Posterior cingulate gyrus (tissue), 11 donors: Measurements from ENCODE around the gene TBC1D4.
"Not testable (repeated sequence)": the region's sequence is repeated elsewhere in the genome, so short reads cannot be mapped to it uniquely, and the experiment has no call there.

Experiments used
- DNase-seq, 10 donors: peaks; one replicate each; pipeline versions ENCODE4 v3.0.0 to v3.0.0-alpha.2; 2020 to 2021; ENCODE audit warnings: mixed read lengths in 3 of 10
- intact Hi-C: fragments of 100-400 bp; cut with DNase I; formaldehyde crosslinking; loops from one replicate; pipeline ENCODE4 v1.15.1; 2023

The TBC1D4 gene

DNA sequence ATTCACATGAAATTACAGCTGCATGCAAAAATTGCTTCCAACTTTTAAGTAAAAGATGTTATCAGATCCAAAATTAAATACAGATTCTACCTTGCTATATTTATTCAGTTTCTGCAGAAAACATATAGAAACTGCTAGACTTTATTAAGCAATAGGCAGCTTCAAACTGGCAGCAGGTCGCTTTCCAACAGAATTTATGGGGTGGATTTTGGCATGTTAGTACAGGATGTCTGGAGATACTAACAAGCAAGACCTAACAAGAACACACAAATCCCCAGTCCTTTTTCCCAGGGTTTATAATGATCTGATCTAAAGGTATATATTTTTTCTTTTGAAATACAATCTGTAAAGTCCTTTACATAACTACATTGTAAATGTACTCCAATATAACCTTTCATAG lies 27.5 kb downstream of the TBC1D4 start:
- DNase-seq: no peak
- intact Hi-C loops: no loop called here

DNA sequence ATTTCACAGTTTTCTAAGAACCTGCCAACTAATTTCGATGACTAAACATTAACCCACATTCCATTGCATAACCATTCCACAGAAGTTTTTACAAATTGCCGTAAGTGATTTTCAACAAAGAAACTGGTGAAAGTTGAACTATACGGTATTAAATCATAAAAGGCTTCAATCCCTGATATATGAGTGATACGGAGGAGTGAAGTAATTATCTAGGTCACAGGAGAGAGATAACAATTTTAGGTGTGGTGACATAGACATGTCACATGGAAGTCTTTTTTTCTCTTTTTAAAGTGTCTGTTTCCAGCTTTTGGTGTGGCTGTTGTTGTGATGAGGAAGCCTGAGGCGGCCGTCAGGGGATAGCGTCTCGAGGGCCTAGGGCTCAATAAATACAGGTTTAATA lies 29.4 kb downstream of the TBC1D4 start:
- DNase-seq: no peak
- intact Hi-C loops: no loop called here

DNA sequence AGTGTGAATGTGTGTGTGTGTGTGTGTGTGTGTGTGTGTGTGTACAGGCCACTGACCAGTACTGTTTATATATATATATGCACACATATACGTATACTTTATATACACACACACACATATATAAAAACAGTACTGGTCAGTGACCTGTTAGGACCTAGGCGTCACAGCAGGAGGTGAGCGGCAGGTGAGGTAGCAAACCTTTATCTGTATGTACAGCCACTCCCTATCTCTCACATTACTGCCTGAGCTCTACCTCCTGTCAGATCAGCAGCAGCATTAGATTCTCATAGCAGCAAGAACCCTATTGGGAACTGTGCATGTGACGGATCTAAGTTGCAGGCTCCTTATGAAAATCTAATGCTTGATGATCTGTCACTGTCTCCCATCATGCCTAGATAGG lies 34.5 kb downstream of the TBC1D4 start:
- intact Hi-C loops: no loop called here
- DNase-seq: no peak

DNA sequence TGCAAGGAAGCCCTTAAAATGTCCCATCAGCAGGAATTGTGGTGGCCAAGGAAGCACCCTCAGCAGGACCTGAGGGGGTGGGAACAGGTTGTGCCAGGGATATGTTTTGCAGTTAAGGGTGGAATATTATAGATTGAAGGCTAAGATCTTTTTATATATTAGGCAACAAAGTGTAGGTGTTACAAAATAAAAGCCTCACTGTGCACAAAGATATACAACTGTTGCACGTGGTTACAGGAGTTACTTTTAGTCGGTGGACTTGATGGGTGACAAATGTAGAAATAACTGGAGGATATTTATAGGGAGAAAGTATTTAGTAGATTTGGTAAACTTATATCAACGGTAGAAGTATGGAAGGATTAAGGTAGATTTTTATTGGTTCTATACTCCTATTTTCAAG lies 35.1 kb downstream of the TBC1D4 start:
- intact Hi-C loops: no loop called here
- no peak for DNase-seq

DNA sequence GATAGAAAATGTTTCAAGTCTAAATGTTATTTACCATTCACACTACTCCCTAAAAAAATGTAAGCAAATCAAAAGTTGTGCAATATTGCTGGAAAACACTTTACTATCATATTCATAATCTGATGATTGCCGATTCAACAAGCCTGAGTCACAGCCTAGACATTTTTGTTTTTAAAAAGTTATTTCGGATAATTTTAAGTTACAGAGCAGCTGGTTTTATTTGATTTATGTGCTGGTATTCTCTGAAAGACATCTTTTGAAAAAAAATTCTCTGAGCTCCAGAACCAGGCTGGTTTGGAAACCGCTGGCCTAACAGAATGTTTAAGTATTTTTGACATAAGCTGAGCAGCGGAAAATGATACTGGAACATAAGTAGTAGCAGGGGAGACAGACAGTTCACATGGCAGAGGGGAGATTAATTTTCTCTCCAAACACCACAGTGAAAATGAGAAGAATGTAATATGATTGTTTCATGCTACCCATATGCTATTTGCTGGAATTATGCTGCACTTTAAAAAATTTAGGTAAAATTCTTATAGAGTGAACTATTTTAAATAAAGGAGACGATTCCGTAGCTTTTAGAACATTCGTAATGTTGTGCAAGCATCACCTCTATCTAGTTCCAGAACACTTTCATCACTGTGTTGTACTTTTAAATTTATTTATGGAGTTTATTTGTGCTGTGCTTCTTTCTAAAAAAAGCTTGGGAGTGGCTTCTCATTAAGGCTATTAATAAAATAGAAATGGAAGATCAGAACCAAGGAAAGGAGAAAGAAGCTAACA lies 36.1 kb downstream of the TBC1D4 start:
- DNase-seq: no peak
- intact Hi-C loops: no loop called here

DNA sequence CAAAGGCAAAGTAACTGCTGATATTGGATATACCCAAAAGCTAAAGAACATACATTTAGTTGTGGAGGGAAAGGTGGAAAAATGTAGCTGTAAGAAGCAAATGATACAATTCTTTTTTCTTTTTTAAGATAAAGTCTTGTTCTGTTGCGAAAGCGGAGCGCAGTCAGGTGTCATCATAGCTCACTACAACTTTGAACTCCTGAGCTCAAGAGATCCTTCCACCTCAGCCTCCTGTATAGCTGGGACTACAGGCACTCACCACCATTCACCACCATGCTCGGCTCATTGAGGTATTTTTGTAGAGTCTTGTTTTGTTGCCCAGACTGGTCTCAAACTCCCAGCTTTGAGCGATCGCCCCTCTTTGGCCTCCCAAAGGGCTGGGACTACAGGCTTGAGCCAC lies 38.0 kb downstream of the TBC1D4 start:
- intact Hi-C loops: no loop called here

DNA sequence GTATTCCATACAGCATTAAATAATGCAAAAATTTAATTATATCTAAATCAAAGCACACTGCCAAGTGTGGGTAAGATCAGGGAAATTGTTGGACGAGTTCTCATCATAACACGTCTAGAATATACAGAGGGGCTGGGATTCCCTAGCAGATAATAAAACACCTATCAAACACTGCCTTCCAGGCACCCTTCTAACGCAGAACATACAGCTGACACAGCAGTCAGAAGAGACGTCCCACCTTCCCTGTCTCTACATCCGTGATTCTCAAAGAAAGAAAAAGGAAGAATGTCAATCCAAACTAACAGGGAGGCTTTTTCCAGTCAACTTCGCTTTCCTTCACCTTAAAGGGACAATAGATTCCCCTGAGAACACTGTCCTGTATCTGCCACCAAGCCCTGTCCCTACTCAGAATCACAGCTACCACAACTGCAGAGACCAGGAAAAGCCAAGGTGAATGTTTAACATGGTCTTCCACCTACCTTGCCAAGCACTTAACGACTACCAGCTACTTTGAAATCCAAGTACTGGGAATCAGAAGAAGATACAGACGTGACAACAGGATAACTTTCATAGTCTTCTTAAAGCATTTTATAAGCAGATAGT lies 38.5 kb downstream of the TBC1D4 start:
- DNase-seq: no peak
- intact Hi-C loops: no loop called here

More for the DNA sequence above, 38.0 kb downstream of the TBC1D4 start:
- DNase-seq: no peak

DNA sequence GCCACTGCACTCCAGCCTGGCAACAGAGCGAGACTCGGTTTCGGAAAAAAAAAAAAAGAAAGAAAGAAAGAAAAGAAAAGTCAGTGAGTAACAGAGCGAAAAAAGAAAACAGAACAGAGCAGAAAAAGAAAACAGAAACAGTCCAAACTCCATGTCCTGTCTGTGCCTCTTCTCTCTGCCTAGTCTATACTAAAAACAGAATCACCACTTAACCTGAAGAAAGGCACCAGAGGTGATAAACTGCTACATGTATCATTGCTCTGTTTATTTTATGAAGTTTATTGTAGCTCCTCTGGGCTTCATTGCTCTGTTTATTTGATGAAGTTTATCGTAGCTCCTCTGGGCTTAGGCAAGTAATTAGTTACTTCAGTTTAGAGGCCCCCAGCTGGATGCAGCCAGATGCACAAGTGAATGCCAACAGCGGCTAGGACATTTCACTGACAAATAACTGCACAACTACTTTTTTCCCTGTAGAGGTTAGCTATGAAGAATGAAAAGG lies 39.2 kb downstream of the TBC1D4 start:
- no peak for DNase-seq
- intact Hi-C loops: no loop called here

DNA sequence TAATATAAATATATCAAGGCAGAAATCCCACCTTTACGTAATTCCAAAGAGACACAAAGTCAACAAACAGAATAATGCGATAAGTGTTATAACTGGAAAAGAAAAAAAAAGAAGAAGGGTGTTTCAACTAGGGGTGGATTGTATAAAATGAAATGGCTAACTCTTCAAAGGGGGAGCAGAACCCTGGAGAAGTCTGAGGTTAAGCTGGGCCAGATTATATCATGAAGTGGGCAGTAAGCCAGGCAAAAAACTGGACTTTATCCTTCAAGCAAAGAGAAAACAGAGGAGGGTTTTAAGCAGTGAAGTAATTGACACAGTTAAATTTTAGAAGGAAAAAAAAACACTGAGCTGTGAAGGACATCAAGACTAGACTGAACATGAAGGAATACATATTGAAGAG lies 41.9 kb downstream of the TBC1D4 start:
- DNase-seq: no peak
- intact Hi-C loops: no loop called here

DNA sequence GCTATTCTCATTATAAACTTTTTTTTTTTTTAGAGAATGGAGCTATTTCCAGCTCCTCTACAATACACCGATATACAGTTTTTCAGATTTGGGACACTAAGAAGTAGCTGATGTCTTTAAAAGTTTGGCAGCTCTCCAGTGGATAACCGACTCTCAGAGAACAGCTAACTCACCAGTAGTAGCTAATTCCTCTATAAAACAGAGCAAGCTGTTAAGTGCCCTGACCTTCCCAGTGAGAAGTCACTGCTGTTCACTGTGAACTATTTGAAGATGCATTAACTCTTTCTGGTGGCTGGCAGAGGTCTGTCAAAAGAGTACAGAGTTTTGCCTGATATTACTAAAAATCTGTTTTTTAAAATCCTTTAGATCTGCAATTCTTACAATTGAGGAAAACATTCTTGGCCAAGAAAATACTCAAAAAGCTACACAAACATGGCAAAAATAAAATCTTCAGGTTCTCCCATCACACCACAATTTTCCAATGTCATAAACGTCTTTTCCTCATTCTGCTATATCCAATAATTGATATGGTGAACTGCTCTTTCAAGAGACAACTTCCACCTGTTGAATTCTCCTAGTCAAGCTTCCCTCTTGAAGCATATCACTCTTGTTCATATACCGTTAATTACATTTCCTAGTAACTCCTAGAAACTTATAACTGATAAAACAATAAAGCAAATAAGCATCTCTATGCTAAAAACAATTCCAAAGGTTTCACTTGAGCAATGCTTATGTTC lies 44.2 kb downstream of the TBC1D4 start:
- intact Hi-C loops: no loop called here
- no peak for DNase-seq

DNA sequence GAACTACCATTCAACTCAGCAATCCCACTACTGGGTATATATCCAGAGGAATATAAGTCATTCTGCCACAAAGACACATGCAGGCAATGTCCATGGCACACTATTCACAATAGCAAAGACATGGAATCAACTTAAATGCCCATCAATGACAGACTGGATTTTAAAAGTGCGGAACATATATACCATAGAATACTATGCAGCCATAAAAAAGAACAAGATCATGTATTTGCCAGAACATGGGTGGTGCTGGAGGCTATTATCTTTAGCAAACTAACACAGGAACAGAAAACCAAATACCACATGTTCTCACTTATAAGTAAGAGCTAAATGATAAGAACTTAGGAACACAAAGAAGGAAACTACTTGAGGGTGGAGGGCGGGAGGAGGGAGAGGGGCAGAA lies 47.8 kb downstream of the TBC1D4 start:
- DNase-seq, intact Hi-C loops: not testable (repeated sequence)

DNA sequence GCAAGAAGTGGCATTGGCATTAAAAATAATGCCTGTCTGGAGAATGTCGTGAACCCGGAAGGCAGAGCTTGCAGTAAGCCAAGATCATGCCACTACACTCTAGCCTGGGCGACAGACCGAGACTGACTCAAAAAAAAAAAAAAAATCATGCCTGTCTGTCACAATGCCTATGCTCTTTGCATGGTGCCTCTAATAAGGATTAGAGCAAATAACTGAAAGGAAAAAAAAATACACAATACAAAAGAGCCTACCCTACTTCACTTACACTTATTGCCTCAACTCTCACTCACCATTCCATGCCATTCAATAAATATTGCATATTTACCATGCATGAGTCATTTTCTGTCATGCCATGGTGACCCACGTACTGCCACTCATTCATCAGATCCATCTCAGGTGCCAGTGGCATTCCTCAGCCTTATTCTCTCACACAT lies 49.1 kb downstream of the TBC1D4 start:
- intact Hi-C loops: no loop called here
- DNase-seq: no peak

DNA sequence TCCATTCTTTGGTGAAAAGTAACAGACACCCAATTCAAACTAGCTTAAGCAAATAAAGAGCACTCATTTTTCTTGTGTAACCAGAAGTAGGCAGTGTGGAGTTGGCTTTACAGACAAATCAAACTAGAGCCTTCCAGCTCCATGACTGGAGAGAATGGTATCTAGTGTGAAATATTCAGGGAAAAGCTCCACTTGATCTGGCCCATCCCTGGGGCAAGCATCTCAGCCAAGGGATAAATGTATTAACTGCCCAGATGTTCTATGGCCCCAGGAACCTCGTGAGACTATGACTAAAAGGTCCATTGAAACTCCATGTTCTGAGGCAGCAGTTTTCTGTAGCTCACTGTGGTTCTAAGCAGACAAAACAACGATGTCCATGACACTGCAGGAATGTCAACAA lies 49.9 kb downstream of the TBC1D4 start:
- intact Hi-C loops: no loop called here
- no peak for DNase-seq

DNA sequence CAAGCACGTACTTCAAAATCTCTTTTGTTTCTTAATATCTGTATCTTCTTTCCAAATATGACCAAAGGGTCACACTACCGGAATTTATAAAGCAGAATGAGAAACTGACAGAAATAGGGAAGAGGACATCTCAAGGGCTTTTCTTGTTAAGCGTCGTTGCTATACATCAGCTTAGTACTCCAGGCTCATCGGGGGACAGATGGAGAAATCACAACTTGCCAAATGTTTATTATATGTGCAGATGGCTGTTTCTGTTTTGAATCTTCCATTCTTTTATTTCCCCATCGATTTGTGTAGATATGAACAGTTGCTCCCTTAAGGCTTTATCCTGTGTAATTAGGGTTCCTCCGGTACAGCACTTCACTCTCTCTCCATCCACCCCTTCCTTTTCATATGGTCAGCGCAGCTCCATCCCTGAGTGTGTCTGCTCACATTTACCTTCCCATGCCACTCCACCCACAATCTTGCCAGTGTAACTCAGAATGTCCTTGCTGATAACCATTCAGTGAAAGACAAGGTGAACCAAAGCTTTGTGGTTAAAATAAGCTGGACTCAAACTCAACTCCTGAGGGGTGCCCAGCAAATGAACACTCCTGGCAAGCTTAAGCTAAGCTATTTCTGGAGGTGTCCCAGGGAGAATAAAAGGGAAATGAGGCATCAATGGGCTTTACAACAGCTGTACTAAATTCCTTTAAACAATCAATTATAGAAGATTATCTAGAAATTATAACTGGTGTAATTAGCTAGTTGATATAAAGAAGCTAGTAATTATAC lies 51.3 kb downstream of the TBC1D4 start:
- DNase-seq: no peak
- intact Hi-C loops: no loop called here

DNA sequence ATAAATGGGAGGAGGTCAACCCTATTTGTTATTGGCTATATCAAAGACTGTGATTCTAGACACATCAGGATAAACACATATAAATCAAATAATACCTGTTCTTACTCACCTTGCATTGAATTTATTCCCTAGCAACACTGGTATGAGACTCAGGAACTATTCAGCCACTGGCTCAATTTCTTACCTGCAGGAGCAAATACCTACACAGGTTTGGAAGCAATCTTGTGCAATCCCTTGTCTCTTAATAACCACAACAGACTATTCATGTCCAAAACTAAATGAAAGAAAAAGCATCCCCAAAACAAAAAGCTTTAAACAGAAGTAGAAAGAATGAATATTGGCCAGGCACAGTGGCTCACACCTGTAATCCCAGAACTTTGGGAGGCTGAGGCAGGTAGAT lies 55.5 kb downstream of the TBC1D4 start:
- intact Hi-C loops: no loop called here
- no peak for DNase-seq

DNA sequence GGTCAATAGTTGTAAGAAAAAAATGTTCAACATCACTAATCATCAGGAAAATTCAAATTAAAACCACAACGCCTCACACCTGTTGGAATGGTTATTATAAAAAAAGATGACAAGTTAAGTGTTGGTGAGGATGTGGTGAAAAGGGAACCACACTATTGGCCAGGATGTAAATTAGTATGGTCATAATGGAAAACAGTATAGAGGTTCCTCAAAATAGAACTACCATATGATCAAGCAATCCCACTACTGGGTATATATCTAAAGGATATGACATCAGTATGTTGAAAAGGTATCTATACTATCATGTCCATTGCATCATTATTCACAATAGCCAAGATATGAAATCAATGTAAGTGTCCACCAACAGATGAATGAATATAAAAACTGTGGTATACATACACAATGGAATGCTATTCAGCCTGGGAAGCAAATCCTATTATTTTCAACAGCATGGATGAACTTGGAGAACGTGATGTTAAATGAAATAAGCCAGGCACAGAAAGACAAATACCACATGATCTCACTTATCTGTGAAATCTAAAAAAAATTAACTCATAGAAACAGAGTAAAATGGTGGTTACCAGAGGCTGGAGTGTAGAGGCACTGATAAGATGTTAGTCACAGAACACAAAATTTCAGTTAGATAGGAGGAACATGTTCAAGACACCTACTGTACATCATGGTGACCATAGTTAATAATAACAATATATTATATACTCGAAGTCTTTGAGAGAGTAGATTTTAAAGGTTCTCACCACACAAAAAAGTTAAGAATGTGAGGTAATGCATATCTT lies 56.6 kb downstream of the TBC1D4 start:
- intact Hi-C loops: no loop called here
- DNase-seq: no peak

DNA sequence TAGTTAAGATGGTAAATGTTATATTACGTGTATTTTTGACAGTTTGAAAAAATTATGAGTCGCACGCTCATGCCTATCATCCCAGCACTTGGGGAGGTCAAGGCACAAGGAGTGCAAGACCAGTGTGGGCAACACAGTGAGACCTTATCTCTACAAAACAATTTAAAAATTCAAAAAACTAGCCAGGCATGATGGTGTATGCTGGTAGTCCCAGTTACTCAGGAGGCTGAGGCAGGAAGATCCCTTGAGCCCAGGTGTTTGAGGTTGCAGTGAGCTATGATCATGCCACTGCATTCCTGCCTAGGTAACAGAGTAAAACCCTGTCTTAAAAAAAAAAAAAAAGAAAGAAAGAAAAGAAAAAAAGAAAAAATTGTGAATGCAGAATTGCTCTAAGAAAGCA lies 58.0 kb downstream of the TBC1D4 start:
- no peak for DNase-seq
- intact Hi-C loops: no loop called here

DNA sequence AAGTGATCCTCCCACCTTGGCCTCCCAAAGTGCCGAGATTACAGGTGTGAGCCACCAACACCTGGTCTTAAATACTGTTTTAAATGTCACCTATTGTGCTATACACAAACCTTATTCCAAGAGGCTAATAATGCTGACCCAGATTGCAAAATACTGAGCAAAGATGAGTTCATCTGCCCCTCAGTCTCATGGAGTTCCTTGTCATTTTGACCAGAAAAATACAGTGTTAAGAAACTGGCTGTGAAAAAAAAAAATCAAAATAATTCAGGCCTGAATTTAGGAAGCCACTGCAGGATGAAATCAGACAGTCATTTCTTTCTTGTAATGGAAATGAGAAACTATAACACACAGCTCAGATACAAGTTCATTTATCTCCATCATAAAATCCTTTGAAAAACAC lies 59.9 kb downstream of the TBC1D4 start:
- intact Hi-C loops: no loop called here
- no peak for DNase-seq

DNA sequence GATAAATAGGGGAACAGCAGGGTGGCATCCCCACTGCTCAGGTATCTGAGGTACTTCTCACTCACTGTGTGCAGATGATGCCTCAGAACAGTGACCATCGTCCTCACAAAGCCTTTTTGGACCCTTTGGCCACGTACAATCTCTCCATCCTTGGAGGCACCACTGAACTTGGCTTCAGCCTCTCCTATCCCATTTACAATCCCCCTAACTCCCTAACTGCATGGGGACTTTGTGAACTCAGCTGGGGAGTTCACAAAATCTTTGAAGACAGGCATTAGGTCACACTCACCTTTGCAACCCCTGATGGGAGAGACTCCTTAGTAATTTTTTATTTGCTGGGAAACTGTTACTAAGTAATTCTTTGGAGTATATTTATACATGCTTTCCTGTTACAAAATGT lies 60.8 kb downstream of the TBC1D4 start:
- no peak for DNase-seq
- intact Hi-C loops: no loop called here

DNA sequence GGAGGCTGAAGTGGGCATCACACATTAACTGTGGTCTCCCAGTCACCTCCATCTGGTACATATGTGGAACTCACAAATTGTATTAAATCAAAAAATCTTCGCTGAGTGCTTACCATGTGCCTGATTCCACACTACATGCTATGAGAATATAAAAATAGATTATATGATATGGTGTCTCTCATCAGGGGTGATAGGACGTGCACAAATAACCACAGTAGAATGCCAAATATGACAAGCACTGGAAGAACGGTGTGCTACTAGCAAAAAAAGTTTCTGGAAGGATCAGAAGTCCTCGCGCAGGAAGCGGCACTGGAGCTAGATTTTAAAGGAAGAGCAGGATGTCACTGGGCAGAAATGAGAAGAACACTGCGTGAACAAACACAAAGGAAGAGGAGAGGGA lies 62.3 kb downstream of the TBC1D4 start:
- DNase-seq: no peak

More for the DNA sequence above, 62.3 kb downstream of the TBC1D4 start:
- intact Hi-C loops: no loop called here
